GM18517 (cell line): ENCODE data around the gene CCDC102A.

Experiments
- ATAC-seq: cut with Tn5 transposase; IDR thresholded peaks from one replicate; pipeline ENCODE4 v1.9.1; 2021; ENCODE audit warnings: mild to moderate bottlenecking, moderate library complexity; ENCODE audit not compliant: unreplicated experiment

CCDC102A gene

DNA sequence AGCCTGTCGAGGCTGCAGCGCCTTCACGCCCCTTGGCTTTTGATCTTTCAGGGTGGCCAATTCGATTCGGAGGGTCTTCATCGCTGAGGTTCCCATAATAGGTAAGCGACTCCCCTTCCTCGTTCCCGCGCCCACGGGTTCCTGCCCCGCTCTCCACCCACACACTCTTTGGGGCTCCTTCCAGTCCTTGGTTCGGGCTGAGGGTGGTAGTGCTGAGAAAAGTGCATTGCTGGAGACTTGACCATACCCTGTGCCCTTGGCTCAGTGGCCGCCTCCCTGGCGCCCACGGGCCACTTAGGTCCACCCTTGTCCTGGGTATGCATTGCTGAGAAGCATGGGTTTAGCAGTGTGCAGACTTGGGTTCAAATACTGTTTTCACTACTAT, 73.4 kb downstream of the CCDC102A start:
- no peak for ATAC-seq

DNA sequence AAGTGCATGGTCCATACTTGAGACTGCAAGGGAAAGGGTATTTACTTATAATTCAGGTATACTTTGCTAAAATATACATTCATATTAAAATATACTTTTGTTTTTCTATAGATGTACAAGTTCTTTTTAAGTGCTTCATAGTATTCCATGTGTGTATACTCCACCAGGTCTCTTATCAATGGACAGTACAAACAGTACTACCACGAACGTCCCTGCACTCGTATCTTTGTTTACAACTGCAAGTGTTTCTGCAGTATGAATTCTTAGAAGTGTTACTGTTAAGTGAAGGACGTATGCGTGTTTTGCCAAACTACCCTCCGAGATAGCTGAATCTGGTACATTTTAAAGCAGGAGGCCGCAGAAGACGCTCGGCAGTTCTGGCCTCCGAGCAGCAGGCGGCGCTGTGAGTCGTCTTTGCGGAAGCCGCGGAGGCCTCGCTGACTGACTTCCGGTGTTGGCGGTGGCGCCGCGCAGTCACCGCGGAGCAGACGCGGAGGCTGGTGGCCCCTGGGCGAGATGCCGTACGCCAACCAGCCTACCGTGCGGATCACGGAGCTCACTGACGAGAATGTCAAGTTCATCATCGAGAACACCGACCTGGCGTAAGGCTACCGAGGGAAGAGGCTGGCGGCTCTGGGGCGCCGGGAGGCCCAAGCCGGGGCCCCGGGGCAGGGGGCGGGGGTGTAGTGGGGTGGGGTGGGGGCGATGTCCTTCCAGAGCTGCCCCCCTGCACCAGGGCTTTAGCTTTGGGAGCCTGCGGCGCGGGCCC, 74.0 kb downstream of the CCDC102A start, which contains the start of gene POLR2C:
Gene POLR2C, plus strand, starts transcription at position 471 of the 769 bp plus-strand sequence. Its CDS starts 46 bp downstream, at position 517.
- ATAC-seq, result peak; percentile 82
